Epithelial cell of esophagus (primary cell): Measurements from ENCODE around the gene SYT12.

ENCODE experiments used
- DNase-seq: peaks from one replicate; pipeline ENCODE4 v3.0.0; 2010; ENCODE audit warnings: low read depth
- H3K4me3 ChIP-seq: 2 replicates; pipeline ENCODE4 v1.5.1; 2011; ENCODE audit warnings: mild to moderate bottlenecking, low read length, control low read depth
- TF ChIP-seq, protein P1 (sequence below): IDR thresholded peaks from 2 replicates; pipeline ENCODE4 v1.5.1; 2011; ENCODE audit warnings: low read depth, mild to moderate bottlenecking, low read length, control low read depth, inconsistent platforms; ENCODE audit not compliant: insufficient read depth; ENCODE audit errors: missing control alignments

SYT12 gene

DNA sequence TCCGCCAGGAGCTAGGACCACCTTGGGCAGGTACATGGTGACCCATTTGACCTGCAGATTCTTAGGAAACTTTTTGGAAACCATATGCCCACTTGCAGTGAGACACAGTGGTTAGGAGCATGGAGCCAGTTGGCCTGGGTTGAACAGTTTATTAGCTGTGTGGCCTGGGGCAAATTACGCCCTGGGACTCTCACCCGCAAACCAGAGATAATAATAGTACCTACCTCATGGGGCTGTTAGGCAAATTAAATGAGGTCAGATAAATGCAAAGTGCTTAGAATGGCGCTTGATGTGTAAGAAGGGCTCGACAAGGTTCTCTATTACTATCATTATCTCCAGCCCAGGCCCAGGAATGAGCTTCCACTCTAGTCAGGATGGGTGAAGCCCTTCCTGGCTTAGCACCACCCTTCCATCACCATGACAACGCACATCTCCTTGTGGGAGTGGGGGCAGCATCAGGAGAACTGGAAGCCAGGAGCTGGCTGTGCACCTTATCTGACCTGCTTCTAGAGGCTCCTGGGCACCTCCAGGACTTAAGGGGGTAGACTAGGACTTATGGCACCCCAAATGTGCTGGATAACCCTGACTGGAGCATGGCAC is 5.1 kb downstream of the SYT12 start:
- TF ChIP-seq, protein P1, sequence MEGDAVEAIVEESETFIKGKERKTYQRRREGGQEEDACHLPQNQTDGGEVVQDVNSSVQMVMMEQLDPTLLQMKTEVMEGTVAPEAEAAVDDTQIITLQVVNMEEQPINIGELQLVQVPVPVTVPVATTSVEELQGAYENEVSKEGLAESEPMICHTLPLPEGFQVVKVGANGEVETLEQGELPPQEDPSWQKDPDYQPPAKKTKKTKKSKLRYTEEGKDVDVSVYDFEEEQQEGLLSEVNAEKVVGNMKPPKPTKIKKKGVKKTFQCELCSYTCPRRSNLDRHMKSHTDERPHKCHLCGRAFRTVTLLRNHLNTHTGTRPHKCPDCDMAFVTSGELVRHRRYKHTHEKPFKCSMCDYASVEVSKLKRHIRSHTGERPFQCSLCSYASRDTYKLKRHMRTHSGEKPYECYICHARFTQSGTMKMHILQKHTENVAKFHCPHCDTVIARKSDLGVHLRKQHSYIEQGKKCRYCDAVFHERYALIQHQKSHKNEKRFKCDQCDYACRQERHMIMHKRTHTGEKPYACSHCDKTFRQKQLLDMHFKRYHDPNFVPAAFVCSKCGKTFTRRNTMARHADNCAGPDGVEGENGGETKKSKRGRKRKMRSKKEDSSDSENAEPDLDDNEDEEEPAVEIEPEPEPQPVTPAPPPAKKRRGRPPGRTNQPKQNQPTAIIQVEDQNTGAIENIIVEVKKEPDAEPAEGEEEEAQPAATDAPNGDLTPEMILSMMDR = no peak
- H3K4me3 ChIP-seq = no peak overlapping the region
- peak; percentile 38 for DNase-seq

DNA sequence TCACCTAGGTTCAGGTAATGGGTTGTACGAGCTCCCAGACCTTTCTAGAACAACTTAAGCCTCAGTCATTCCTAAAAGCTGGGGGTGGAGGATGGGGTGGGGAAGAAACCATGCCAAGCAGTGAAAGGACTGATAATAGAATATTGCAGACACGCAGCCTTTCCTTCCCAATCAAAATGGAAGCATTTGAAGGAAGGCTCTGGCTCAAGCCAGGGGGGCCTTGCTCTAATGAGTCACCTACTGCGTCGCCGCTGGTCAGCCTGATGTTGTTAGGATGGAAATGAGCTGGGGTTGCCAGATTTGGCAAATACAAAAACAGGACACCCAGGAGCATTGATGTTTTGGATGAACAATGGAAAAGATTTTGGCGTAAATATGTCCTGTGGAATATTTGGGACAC is 6.2 kb downstream of the SYT12 start:
- no peak overlapping the region for H3K4me3 ChIP-seq
- no peak for DNase-seq
- TF ChIP-seq, protein P1 = no peak

DNA sequence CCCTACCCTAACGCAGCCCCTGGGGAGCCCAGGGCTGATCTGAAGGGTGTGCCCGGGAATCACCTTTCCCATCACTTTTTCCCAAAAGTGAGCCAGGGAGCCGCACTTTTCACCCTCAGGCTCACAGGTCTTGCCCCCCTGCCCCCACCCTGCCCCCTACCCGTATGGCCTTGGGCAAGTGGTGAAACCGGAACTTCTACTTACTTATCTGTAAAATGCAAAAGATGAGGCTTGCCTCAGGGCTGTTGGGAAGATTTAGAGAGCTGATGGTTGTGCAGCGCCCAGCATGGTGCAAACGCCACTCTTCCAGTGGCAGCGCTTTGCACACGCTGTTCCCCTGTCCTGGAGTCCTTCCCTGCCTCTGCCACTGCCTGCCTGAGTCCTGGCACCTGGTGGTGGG is 8.0 kb downstream of the SYT12 start:
- H3K4me3 ChIP-seq = no peak overlapping the region
- TF ChIP-seq, protein P1 = no peak
- no peak for DNase-seq

DNA sequence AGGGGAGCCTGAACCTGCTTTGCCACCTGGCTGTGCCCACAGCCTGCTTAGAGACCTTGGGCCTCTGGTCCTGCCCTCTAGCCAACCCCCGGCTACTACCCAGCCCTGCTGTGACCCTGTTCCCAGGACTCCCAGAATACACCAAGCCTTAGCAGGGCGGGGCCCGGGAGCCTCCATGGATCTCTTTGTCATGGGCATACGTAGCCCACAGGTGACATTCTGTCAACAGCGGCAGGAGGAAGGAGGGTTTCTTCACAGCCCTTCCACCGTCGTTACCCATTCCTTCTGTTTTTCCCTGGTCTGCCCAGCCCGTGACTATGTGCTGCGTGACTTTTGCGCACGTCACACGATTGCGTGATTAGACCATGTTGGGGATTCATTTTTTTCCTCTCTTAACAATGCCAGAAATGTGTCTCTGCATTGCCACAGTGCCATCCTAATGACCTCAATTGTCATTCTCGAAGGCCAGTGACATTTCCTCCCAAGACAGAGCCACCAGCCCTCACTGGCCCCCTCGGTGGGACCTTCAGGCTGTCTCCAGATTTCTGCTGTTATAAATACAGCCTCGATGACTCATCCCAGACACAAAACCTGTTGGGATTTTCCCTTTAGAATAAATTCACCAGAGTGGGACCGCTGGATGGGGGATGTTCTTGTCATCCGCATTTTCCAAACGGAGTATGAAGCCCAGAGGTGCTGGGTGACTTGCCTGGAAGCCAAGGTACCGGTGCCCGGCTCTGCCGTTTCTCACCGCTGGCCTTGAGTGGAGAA is 9.0 kb downstream of the SYT12 start:
- no peak overlapping the region for H3K4me3 ChIP-seq
- DNase-seq = peak; percentile 68

GRCh38 chr11:67032830-67033551 is 10.1 kb downstream of the SYT12 start:
- no peak overlapping the region for H3K4me3 ChIP-seq
- DNase-seq = peak; percentile 69
- TF ChIP-seq, protein P1 = no peak

More for the DNA sequence above, 9.0 kb downstream of the SYT12 start:
- TF ChIP-seq, protein P1 = no peak

- DNase-seq = peak; percentile 86
- H3K4me3 ChIP-seq = no peak overlapping the region
- TF ChIP-seq, protein P1 = no peak
Measured at GRCh38 chr11:67033661-67034166, 10.8 kb downstream of the SYT12 start.
